ENCODE measurements around the gene PPM1A.

DNA sequence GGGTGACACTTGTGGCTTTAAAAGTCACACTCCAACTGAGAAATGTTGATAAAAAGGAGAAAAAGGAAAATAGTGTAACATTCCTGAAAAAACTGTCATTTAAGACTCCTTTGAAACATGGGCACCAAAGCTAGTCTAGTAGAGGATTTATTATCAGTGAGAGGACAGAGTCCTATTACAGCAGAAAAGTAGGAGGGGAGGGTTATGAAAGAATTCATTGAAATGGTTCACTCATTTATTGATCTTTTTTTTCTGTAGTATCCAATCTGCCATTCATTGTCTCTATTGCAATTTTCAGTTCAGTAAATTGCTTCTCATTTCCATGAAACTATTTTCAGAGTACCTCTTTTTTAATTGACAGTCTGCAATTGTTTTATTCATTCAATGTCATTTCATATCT lies 25.4 kb downstream of the PPM1A start:
- TF ChIP-seq POLR2A (IDR thresholded peaks at IDR 0.05) (no peak), POLR2AphosphoS5 (IDR thresholded peaks at IDR 0.05) (no peak), EP300 (IDR thresholded peaks at IDR 0.05) (no peak)
- TF ChIP-seq, protein P1, sequence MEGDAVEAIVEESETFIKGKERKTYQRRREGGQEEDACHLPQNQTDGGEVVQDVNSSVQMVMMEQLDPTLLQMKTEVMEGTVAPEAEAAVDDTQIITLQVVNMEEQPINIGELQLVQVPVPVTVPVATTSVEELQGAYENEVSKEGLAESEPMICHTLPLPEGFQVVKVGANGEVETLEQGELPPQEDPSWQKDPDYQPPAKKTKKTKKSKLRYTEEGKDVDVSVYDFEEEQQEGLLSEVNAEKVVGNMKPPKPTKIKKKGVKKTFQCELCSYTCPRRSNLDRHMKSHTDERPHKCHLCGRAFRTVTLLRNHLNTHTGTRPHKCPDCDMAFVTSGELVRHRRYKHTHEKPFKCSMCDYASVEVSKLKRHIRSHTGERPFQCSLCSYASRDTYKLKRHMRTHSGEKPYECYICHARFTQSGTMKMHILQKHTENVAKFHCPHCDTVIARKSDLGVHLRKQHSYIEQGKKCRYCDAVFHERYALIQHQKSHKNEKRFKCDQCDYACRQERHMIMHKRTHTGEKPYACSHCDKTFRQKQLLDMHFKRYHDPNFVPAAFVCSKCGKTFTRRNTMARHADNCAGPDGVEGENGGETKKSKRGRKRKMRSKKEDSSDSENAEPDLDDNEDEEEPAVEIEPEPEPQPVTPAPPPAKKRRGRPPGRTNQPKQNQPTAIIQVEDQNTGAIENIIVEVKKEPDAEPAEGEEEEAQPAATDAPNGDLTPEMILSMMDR (IDR thresholded peaks at IDR 0.05): no peak

All from stomach (tissue), 4 donors.